ENCODE results near the gene EXOSC2.

Gene EXOSC2

GRCh38 chr9:130693426-130694191, at the start of gene EXOSC2:
Gene EXOSC2, plus strand, starts transcription at chr9:130693780. Its CDS starts 12 bp downstream, at chr9:130693792.
- in situ Hi-C loops (cut with MboI; ENCODE audit: low sequenced_read_pairs), result no loop called here

- in situ Hi-C loops (cut with MboI; ENCODE audit: low sequenced_read_pairs), result no loop called here
These were observed 42.4 kb upstream of the EXOSC2 start for GRCh38 chr9:130651221-130651620.

- in situ Hi-C loops (cut with MboI; ENCODE audit: low sequenced_read_pairs), result no loop called here
These were observed 41.8 kb upstream of the EXOSC2 start for GRCh38 chr9:130651752-130652151.

DNA sequence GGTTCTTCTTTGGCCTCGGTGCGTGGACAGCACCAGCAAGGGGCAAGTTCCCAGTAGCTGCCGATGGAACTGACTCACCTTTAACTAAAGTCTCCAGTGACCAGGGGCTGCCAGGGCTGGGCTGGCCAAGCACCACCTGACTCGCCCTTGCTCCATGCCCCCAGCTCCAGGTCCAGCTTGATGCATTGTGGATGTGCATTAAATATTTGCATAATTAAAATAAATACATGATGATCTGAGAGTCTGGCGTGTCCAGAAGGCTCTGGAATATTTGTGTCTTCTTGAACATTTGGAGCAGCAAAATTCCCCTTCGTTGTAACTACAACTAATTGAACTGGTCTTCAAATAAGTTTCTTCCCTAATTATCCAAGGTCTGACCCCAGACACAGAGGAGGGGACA, 38.7 kb upstream of the EXOSC2 start:
- in situ Hi-C loops (cut with MboI; ENCODE audit: low sequenced_read_pairs), result no loop called here

GRCh38 chr9:130658893-130659698, 34.5 kb upstream of the EXOSC2 start:
- in situ Hi-C loops (cut with MboI; ENCODE audit: low sequenced_read_pairs), result no loop called here

GRCh38 chr9:130659699-130660248, 33.8 kb upstream of the EXOSC2 start:
- in situ Hi-C loops (cut with MboI; ENCODE audit: low sequenced_read_pairs), result no loop called here

DNA sequence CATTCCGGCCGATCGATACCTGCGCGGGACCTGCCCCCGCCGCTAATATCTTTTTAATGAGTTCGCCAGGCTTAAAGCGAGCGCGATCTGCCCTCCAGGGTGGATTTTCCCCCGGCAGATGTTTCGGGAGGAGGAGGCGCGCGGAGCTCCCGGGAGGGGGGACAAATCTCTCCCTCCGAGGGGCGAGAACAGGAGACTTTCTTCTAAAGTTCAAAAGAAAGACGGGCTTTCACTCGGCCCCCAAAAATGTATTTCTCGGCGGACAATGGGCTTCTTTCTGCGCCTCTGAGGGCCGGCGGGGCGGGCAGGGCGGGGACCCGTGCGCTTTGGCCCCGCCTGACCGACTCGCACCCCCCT, 33.3 kb upstream of the EXOSC2 start:
- in situ Hi-C loops (cut with MboI; ENCODE audit: low sequenced_read_pairs), result no loop called here

GRCh38 chr9:130660683-130661450, 32.7 kb upstream of the EXOSC2 start:
- in situ Hi-C loops (cut with MboI; ENCODE audit: low sequenced_read_pairs), result no loop called here

GRCh38 chr9:130661451-130662098, 32.0 kb upstream of the EXOSC2 start:
- in situ Hi-C loops (cut with MboI; ENCODE audit: low sequenced_read_pairs), result no loop called here

DNA sequence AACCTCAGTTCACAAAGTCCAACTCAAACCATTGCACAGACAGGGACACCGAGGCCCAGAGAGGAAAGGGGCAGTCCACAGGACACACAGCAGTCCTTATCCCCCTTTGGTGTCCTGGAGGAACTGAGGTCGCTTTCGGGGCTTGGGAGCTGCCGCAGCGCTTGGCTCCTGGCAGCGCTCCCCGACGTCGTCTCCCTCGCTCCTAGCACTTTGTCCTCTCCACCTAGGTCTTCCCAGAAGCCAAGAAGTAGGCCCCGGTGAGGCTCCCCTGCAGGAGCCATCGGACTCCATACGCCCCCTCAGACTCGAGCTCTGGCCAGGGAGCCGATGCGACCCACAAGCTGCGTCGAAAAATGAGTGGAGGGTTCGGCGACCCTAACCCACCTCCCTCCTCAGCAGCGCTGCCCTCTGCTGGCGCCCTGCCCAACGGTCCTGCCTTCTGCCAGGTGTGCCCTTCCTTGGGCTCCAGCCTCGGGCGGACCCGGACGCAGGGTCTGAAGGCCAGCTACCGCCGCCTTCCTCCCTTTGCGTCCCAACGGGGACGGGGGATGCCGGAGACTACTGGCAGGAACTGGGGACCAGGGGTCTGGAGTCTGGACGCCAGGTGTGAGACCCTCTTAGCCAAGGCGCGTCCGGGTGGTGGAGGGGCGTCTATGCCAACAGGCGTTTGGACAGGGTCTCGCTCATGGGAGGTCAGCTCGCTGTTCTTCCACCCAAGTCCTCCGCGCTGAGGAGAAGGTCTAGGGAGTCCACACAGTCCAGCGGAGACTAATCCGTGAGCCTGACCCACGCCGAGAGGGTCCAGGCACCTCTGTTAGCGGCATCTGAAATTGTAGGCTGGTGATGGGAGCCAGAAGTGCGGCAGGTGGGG, 31.2 kb upstream of the EXOSC2 start:
- in situ Hi-C loops (cut with MboI; ENCODE audit: low sequenced_read_pairs), result no loop called here

DNA sequence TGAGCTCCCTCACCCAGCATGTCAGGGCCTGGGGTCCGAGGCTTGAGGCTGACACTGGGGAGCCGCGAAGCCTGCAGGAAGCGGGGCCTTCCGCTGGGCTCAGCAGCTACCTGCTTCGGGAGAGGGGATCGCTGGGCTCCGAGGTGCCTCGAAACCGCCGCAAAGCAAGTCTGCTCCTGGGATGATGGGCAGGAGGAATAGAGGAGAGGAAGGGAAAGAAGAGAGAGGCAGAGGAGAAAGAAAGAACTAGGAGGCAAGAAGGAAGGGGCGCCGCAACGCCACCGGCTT, 30.7 kb upstream of the EXOSC2 start:
- in situ Hi-C loops (cut with MboI; ENCODE audit: low sequenced_read_pairs), result no loop called here

GRCh38 chr9:130663258-130663976, 30.2 kb upstream of the EXOSC2 start:
- in situ Hi-C loops (cut with MboI; ENCODE audit: low sequenced_read_pairs), result no loop called here

DNA sequence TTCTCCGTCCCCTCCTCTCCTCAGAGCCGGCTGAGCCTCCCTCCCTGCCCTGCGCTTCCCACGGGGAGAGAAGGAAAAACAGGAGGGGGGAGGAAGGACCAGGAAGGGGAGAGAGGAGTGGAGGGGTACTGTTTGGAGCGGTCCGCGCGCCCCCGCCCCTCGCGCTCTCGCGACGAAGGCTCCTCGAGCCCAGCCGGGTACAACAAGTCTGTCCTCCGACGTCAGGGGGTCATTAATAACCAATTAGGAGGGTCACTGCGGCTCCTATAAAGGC, 29.7 kb upstream of the EXOSC2 start:
- in situ Hi-C loops (cut with MboI; ENCODE audit: low sequenced_read_pairs), result no loop called here

GRCh38 chr9:130664251-130665028, 29.1 kb upstream of the EXOSC2 start, which contains the start of gene PRDM12:
Gene PRDM12, plus strand, starts transcription at chr9:130664594. Its CDS starts 60 bp downstream, at chr9:130664654.
- in situ Hi-C loops (cut with MboI; ENCODE audit: low sequenced_read_pairs), result no loop called here

GRCh38 chr9:130665029-130665430, 28.6 kb upstream of the EXOSC2 start:
- in situ Hi-C loops (cut with MboI; ENCODE audit: low sequenced_read_pairs), result no loop called here

- in situ Hi-C loops (cut with MboI; ENCODE audit: low sequenced_read_pairs), result no loop called here
These were observed 27.9 kb upstream of the EXOSC2 start for GRCh38 chr9:130665431-130666392.

DNA sequence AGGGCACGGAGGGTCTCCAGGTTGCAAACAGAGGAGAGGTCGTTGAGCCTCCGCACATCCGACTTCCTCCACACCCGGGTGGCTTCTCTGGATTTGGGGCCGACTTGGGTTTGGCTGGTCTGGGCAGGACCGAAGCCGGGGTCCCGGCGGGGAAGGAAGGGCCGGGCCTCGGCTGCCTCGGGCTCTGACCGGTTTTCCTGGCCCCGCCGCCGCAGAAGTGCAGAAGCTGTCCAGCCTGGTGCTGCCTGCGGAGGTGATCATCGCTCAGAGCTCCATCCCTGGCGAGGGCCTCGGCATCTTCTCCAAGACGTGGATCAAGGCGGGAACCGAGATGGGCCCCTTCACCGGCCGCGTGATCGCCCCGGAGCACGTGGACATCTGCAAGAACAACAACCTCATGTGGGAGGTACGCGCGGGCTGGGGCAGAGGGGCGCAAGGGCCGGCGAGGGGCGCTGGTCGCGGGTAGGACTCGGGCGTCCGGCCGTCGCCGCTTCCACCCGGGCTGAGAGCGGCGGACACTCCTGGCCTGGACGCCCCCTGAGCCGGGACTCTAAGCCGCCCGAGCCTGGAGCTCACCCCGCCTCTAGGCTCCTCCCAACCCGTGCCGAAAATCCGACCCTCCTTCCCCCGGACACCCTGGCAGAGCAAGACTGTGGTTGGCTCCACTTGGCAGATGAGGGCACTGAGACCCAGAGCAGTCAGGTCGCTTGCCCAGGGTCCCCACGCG, 27.0 kb upstream of the EXOSC2 start:
- in situ Hi-C loops (cut with MboI; ENCODE audit: low sequenced_read_pairs), result no loop called here
